Activated T-helper 1 cell treated with Interleukin-2 at 50 U/mL for 16 hours (primary cell): Measurements from ENCODE around the gene PCSK6.
A peak's percentile ranks its signal among the peaks of the same experiment; 100 is the strongest.

Experiments
- DNase-seq: peaks from one replicate; pipeline ENCODE4 v3.0.0-alpha.2; 2020; ENCODE audit warnings: low read depth

PCSK6 gene

DNA sequence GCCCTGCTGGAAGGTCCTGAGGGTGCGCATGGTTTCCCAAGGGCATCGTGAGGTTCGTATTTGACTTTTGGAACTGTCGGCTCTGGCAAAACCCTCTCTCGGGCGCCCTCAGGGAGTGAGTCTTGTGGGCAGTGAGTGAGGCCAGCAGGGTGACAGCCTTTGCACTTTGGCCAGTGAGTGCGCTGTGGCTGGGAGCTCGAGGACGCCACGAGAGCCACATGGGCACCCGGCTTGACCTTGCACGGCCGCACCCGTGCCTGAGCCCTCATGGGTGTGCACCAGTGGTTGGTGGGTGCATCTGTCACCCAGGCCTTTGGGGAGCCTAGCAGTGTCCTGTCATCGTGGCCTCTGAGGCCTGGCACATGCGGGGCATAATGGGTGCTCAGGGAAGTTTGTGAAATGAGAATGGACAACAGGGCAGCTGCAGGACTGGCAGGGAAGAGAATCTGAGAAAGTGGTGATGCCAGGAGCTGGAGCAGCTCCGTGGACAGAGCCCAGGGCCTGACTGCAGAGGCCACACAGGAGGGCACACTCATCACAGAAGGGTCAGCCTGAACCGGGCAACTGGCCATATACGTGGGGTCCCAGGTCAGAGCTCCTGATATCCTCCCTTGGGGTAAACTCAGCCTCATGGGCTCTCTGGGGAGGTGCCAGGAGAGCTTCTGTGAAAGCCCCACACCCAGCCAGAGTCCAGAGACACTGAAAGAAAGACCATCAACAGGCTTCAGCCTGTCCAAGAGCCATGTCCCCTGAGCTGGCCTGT is 164.1 kb downstream of the PCSK6 start:
- DNase-seq, result no peak

DNA sequence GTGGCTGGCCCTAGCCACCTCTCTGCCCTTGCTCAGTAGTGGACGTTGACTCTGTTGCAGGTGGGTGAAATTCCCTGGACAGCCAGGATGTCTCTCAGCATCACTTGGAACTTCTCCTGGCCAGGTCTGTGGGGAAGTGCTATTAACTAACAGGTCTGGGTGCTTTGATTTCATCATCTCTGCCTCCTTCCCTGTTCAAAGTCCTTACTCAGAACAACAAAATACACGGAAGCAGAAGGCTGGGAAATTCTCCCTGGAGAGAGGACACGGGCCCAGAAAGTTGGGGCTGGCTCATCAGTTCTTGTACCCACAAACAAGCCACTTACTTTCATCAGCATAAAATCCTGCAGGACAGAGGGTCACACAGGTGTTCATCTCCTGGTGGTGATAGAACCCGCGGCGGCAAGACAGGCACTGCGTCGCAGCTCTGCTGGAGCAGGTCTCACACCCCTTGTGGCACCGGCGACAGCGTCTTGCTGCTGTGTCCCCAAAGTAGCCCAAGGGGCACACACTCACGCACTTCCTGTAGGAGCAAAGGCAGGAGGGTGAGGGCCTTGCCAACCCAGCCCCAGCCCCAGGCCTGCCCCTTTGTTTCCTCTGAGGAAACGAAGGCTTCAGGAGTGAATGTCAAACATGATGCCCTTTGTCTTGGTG is 164.9 kb downstream of the PCSK6 start:
- no peak for DNase-seq

DNA sequence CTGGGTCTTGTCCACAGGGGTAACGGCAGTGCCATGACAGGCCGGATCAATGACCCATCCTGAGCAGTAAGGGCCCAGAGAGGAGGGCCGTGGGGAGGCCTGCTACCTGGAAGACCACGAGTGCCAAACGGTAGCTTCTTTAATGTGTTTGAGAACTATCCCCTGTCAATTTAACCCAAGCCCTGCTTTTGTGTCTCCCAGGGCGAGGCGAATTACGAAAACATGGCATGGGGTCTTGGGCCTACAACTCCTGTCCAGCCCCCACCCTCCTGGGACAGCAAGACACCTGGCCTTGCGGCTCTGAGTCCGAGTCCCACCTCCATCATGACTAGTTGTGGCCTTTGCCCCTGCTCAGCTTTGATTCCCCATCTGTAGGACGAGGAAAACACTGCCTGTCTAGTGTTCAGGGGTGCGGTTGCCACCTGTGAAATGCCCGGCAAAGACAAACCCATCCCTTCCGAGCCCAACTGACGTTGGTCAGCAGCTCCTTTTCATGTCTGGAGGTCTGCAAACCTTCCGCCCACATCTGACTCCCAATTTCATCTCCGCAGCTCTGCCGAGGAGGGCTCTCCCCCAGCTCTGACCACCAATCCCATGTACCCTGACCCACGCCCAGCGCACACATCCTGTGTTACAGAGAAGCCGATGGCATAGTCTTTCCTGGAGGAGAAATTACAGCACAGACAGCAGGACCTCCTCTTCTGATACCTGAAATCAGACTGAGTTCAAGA is 165.5 kb downstream of the PCSK6 start:
- DNase-seq, result no peak

DNA sequence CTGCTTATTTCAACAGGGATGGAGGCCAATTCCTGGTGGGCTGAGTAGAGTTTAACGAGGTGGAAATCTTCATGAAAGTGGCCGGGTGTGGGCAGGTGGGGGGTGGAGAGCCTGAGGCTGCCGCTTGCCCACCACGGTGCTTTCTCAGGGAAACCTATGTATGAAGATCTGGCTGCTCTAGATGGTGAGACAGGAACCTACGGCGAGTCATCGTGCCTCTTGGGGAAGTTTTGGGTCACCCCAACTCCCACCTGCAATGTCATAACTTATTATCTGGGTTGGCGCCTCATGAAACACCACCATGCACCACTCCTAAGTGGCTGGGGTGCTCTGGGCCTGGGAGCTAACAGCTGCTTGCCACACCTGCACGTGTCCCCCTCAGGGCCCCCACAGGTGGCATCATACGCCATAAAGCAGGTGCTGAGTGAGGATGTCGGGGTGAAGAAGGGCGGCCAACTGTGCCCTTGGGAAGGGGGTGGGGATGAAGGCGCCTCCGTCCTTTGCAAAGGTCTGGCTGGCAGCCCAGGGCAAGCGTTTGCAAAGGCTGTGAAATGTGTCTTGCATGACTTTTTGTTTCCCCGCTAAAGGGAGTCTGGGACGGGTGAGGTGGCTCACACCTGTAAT is 166.5 kb downstream of the PCSK6 start:
- DNase-seq, result no peak

DNA sequence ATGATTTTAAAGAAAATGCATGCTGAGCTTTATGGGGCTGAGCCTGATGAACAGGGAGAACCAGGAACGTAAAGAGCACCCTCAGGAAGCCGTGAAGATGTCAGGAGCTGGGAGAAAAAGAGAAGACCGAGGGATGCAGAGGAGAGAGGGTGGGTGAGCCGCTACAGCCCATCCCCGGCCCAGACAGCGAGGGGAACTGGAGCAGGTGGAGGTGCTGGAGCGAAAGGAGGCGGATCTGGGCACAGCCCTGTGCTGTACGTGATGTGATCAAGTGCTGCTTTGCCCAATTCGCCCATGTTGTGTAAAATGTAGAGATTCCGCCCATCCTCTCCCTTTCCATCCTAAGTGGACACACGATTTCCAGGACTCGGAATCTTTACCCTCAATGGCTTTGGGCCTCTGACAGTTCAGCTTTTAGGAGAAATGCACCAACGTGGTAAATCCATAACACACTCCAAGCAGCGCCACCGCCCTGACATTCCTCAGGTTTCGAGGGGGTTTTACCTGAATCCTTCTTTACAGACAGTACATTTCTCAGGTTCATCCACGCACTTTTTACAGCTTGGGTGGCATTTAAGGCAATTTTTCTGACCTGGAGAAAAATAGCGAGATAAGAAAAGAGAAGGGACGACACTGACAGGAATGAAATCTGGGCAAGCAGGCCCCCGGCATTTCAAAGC is 167.4 kb downstream of the PCSK6 start:
- no peak for DNase-seq

DNA sequence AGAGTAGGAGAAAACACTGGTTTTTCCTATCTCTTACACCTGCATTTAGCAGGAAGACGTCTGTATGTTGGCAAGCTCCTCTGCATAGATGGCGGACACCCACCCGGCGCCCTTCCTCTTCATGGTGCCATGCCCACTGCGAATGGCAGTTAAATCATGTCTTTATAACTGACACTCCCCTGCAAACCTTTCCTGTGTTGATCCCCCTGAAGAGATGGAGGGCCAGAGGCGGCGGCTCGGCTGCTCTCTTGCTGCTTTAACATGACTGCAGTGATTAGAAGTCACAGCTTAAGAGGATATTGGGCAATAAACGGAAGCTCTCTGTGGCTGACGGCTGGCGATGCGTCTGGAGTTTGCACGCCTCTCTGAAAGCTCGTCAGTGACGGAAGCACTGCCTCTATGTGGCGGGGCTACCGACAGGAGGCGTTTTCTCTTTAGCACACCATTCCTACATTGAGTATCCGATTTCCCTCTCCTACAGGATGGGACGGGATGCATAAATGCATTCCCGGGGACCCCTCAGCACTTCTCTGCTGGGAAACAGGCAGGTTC is 168.9 kb downstream of the PCSK6 start:
- peak; percentile 37 for DNase-seq

DNA sequence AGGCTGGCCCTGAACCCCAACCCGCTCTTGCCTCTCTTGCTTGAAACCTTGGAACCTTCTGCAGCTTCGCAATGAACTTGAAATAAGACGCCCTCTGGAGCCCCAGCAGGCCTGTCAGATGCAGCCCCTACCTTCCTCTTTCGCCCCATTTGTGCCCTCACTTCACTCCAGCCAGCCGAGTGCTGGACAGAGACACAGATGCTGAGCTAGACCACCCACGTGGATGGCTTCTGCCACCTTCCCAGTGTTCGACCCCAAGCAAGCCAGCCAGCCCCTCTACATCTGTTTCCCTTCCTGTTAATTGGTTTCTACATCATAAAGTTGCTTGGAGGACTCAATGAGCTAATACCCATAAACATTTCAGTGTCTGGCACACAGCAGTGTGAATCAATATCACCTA is 170.7 kb downstream of the PCSK6 start:
- DNase-seq, result no peak

DNA sequence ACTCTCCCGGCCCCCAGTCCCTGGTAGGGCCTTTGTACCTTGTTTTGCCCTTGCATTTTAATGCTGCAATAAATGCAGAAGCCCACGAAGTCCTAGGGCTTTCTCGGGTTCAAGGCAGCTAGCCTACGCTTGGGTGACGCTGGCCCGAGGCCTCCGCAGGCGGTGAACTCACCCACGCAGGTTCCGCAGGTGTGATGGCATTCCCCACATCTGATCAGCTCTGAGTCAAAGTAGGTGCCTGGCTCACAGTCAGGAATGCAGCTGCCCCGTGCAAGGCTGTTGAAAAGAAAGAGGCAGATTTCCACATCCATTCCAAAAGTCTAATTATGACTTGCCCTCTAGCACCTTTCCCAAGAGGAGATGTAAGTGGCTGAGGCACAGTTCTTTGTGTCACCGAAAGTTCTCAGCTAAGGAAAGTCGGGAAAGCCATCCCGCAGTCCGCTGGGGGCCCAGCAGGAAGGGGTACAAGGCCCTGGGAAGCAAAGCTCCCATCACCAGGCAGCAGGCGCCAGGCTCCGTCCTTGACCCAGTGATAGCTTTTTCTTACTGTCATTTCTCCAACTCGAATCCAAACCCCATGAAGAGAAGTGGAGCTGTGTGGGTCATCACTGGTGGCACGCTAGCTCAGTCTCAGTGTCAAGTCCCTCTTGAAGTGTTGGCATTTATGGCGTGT is 171.2 kb downstream of the PCSK6 start:
- no peak for DNase-seq

DNA sequence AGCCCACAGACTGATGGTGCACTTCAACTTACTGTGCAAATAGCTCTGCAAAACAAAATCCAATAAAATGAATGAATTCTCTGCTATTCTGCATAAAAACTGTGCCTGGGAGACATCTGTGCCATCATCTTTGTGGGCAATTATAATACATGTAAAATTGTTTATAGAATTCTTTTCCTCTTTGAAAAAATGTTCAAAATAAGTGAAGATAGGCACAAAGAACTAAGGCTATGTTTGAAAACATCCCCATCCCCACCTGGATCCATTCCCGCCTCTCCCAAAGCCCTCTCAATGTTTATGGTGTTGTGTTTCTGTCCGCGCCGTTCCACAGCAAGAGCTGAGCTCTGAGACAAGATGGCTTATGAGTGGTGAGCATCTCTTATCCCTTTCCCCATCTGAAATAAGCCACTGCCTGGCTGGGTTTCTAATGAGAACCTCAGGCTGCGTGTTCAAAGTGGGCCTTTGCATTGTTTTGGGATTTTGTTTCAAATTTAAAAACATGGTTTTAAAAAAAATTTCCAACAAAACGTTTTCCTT is 172.1 kb downstream of the PCSK6 start:
- DNase-seq, result no peak

DNA sequence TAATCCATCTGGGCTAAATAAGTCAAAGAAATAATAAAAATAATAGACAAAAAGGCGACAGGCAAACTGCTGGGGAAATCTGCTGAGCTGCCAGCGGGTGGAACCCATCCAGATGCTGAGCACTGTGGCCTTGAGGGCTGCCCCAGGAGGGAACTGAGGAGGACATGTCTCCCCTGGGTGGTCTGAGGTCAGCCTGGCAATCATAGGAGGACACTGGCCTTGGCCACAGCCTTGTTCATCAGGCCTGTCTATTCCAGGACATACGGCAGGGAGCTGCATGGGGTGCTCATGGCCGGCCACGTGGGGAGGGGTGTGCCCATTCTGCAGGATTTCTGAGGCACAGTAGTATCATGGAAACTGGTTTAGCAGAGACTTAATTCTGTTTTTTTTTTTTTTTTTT is 173.0 kb downstream of the PCSK6 start:
- no peak for DNase-seq

DNA sequence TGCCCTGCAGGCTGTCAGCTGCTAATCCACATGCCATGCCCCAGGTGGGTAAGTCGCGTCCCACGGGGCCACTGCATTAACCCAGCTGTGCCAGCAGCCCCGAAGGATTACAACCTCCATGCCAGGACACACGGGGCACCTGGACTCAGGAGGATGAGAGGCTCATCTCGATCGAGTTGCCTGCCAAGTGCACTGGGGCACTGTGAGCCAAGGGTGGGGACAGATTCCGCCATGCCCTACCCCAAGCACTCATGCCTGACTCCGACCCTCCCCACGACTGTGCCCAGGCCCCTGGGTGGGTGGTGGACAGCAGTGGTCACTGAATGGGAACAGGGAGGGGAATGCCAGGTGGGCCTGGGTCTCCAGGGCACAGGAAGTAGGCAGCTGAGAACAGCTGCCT is 173.8 kb downstream of the PCSK6 start:
- no peak for DNase-seq

DNA sequence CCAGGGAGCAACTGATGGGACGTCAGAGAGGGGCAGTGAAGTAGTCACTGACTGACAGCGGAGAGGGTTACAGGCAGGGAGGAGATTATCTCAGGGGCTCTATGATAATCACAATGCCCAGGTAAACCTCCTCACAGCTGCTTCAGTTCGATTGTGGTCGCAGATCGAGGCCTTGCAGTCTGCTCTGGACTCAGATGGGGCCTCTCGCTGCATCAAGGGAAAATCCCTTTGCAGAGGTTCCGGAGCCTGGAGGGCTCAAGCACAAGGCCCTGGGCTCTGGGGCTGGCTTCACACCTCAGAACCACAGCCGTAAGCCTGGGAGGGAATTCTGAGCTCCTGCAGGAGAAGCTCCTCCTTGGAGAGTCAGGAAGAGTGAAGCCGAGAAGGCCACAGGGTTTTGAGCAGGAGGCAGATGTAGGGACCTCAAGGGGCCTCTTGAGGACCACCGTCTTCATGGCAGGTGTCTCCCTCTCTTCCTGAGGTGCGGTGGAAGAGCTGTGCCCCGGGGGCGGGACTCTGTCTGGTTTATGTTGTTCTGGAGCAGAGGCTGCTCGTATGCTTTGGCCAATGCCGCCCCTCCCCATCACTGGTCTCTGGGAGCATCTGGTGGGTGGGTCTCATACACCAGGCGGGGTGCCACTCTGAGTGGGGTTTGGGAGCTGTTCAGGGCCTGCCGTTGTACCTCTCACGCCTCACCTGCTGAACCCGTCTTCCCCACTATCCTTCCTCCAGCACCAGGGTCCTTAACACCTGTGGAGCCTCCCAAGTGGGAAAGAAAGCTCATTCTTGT is 175.0 kb downstream of the PCSK6 start:
- DNase-seq, result no peak

DNA sequence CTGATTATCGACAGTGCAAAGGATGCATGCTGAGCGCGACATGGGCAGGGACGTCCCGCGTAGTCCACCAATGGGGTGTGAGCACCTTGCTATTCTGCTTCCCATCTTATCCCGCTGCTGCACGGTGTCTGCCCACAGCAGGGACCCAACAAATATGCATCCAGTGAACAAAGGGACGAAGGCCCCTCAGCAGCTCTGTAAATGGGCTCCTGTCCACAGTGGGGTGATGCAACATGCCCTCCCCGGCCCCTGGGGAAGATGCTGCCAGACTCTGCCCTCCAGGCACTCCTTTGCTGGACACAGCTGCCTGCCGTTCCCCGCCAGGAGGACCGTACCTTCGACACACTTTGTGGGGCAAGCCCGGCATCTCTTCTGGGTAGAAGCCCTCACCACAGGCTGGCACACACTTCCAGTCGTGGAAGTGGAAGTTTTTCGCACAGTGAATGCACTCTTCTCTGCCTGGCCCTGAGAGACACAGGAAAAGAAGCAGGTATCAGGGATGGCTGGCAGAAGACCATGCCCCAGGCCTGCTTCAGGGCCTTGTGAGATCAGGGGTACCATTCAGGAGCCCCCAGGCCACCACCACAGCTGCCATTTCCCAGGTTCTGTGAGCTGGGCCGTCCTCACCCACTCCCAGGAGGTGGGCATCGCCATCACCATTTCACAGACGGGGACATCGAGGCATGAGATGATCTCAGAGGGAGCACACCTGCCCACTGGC is 176.3 kb downstream of the PCSK6 start:
- DNase-seq, result no peak

DNA sequence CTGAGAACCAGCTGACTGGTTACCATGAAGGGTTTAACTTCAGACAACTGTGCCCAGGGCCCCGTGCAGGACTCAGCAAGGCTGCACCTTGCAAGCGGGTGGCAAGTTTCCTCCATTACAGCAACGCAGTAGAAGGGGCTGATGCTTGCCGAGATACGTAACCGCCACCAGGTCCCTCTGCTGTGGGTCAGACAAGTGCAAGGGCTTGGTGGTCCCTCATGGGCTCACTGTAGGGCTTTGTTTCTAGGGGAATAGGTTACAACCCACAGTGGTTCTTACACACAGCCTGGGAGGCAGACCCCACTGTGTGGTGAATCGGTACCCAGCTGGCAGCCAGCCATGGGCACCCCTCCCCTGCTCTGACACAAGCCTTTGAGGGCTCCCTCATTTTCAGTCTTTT is 179.0 kb downstream of the PCSK6 start:
- no peak for DNase-seq

DNA sequence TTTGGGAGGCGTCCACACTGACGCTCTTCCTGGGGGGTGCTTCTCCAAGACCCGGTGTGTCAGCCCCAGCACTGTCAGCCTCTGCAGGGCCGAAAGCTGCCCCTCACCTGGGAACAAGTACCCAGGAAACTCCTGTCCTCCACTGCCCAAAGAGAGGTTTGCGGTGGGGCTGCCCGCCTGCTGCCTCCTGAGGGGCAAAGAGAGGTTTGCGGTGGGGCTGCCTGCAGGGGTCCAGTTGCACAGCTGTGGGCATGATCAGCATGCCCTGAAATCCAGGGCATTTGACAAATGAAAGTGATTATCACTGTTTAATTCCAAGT is 179.4 kb downstream of the PCSK6 start:
- DNase-seq, result no peak

DNA sequence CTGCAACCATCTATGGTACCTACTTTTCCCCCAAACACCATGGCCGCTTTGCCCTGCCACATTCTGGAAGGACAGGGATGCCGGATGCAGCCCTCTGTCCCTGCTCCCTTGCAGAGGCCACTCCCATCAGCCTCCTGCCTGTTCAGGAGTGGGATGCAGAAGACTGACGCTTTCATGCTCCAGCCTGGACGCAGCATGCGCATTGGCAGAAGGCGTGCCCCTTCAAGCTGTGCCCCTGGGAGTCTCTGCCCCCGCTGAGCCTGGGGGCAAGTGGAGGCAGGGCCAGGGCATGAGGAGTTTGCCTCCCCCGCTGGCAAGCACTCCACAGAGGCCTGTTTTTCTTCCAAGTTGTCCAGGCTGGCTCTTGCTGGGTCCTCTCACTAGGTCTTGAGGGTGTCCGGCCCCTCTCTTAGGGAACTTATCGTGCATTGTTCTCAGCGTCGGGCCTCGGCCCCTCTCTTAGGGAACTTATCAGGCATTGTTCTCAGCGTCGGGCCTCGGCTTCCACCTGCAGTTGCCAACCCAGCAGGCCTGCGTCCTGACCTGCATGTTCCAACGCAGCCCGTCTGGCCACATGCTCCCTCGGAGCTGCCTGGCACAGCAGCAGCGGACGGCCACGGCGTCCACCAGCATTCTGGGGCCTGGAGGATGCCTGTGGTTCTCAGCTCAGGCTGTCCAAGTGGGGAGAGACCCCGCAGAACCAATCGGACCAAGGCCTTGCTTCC is 179.9 kb downstream of the PCSK6 start:
- no peak for DNase-seq

DNA sequence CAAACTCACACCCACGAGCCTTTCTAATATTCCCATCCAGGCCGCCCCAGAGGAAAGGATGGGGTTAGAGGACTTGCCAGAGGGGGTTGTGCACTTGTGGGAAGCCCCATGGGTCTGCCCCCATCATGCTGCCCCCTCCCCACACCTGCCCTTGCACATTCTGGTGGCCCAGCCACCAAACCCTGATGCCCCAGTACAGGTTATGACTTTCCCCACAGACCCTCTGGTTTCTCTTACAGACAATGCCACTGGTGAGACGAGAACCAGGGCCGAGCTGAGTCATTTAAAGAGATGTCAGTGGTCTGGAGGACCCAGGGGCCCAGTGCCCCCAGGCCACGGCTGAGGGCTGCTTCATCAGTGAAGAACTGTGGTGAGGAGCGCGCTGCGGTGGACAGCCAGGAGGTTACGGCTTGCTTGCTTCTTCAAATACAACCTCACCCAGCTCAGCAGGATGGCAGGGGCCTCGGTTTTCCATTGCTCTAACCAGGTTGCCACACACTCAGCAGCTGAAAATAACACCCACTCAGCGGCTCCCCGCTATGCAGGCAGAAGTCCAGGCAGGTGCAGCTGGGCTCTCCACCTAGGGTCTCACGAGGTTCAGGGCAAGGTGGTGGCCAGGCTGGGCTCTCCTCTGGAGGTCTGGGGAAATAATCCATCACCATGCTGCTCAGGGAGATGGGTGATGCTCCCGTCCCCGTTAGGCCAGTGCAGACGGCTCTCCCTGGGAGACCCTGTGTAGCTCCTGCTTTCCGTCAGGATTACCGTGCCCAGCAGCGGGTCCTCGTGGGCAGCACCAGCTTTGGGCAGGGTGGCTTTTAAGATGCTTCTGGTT is 180.7 kb downstream of the PCSK6 start:
- no peak for DNase-seq
